Stomach (tissue), 4 donors: ENCODE measurements around the gene LRRC3.

Experiments
- POLR2A ChIP-seq, 4 donors: fragments of 450-650 bp; IDR thresholded peaks; one replicate each; pipeline ENCODE4 v1.6.1; 2016; ENCODE audit warnings: antibody characterized with exemption in 4 of 4, control low read depth in 2 of 4, mild to moderate bottlenecking in 1 of 4, moderate library complexity in 1 of 4
- POLR2AphosphoS5 ChIP-seq, 3 donors: sonication (generic); formaldehyde crosslinking; IDR thresholded peaks; one replicate each; pipeline ENCODE4 v1.6.1; 2016; ENCODE audit warnings: antibody characterized with exemption in 3 of 3

- TF ChIP-seq POLR2A (IDR thresholded peaks at IDR 0.05) (no peak), POLR2AphosphoS5 (IDR thresholded peaks at IDR 0.05) (no peak)
These were observed 31.0 kb downstream of the LRRC3 start for GRCh38 chr21:44486302-44486701.
